Hepatocyte (in vitro differentiated cells): ENCODE measurements around the gene PRM3.
A peak's percentile ranks its signal among the peaks of the same experiment; 100 is the strongest.

ENCODE experiments used
- EZH2 ChIP-seq: fragments of 200-600 bp; sonication (generic); IDR thresholded peaks from 2 replicates; pipeline ENCODE4 v1.6.1; 2016; ENCODE audit warnings: antibody characterized with exemption, mild to moderate bottlenecking, borderline replicate concordance
- TF ChIP-seq, protein P1 (sequence below): fragments of 200-600 bp; sonication (generic); IDR thresholded peaks from 2 replicates; pipeline ENCODE4 v1.5.1; 2016; ENCODE audit warnings: antibody characterized with exemption, mild to moderate bottlenecking; ENCODE audit not compliant: poor library complexity

- TF ChIP-seq, protein P1, sequence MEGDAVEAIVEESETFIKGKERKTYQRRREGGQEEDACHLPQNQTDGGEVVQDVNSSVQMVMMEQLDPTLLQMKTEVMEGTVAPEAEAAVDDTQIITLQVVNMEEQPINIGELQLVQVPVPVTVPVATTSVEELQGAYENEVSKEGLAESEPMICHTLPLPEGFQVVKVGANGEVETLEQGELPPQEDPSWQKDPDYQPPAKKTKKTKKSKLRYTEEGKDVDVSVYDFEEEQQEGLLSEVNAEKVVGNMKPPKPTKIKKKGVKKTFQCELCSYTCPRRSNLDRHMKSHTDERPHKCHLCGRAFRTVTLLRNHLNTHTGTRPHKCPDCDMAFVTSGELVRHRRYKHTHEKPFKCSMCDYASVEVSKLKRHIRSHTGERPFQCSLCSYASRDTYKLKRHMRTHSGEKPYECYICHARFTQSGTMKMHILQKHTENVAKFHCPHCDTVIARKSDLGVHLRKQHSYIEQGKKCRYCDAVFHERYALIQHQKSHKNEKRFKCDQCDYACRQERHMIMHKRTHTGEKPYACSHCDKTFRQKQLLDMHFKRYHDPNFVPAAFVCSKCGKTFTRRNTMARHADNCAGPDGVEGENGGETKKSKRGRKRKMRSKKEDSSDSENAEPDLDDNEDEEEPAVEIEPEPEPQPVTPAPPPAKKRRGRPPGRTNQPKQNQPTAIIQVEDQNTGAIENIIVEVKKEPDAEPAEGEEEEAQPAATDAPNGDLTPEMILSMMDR = peak; percentile 74
- no peak for TF ChIP-seq EZH2
These were observed 17.4 kb downstream of the PRM3 start, which contains the start of gene SOCS1 for GRCh38 chr16:11255737-11256660.
